NCI-H524 treated with DMSO at 0.1 percent for 48 hours (cell line): ENCODE data around the gene RAVER2.
"Not testable (repeated sequence)": the region's sequence is repeated elsewhere in the genome, so short reads cannot be mapped to it uniquely, and the experiment has no call there.

ENCODE experiments used
- DNase-seq: peaks from one replicate; lab custom pipeline; 2025; lab: John Stamatoyannopoulos, UW

Gene RAVER2

DNA sequence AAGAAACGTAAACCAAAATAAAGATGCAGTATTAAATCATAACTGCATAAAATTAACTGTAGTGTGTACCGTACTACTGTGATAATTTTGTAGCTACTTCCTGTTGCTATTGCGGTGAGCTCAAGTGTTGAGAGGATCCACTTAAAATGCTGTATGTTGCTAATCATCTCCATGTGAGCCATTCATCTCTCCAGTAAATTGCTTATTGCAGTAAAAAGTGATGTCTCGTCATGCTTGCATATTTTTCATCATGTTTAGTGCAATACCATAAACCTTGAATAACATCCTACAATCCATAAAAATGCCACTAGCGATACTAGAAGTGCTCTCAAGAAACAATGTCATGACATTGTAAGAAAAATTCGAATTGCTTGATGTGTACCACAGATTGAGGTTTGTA lies 66.3 kb downstream of the RAVER2 start:
- DNase-seq: no peak

DNA sequence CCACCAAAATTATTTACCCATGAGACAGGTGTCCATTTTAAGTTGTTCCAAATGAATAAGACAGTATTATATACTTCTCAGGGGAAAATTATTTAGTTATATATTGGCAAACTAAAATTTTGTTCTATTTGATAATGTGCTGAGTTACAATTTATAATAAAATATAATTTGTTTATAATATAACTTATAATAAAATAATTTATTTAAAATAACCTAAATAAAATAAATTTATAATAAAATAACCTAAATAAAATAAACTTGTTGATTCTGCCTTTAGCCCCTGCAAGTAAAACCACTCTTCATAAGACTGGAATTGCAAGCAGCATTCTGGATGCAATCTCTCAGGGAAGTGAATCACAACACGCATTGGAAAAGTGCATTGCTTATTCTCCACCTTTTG lies 69.6 kb downstream of the RAVER2 start:
- DNase-seq: no peak

DNA sequence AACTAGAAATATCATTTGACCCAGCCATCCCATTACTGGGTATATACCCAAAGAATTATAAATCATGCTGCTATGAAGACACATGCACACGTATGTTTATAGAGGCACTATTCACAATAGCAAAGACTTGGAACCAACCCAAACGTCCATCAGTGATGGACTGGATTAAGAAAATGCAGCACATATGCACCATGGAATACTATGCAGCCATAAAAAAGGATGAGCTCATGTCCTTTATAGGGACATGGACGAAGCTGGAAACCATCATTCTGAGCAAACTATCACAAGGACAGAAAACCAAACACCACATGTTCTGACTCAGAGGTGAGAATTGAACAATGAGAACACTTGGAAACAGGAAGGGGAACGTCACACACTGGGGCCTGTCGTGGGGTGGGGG lies 72.5 kb downstream of the RAVER2 start:
- DNase-seq: not testable (repeated sequence)

DNA sequence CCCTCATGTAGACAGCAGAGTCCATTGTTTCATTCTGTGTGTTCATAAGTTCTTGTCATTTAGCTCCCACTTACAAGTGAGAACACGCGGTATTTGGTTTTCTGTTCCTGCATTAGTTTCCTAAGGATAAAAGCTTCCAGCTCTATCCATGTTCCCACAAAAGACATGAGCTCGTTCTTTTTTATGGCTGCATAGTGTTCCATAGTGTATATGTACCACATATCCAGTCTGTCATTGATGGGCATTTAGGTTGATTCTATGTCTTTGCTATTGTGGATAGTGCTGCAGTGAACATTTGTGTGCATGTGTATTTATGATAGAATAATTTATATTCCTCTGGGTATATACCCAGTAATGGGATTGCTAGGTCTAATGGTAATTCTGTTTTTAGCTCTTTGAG lies 75.7 kb downstream of the RAVER2 start:
- DNase-seq: not testable (repeated sequence)

- DNase-seq: no peak
Measured at GRCh38 chr1:64822621-64823020, 77.7 kb downstream of the RAVER2 start.

DNA sequence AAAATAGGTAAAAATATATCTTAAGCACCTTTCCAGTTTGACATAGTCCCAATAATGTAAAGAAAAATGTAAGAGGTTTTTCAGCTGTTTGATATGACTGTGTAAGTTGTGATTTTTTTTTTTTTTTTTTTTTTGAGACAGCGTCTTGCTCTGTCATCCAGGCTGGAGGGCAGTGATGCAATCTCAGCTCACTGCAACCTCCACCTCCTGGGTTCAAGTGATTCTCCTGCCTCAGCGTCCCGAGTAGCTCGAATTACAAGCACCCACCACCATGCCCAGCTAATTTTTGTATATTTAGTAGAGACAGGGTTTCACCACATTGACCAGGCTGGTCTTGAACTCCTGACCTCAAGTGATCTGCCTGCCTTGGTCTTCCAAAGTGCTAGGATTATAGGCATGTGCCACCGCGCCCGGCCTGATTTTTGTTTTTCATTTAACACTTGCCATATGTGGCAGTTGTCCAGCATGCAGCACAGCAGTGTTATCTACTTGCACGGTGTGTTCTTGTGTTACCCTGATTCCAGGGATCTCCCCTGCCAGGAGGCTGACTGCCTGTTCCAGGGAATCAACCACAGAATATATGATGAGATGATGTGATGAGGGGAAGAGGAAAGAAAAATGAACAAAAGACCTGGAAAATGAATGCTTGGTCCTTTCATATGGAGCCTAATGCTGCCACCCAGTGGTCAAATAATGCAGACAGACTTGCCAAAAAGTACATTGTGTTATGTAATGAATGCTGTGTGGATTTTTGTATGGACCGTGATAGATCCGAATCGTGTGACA lies 79.0 kb downstream of the RAVER2 start:
- DNase-seq: no peak

GRCh38 chr1:64826991-64827390 lies 82.1 kb downstream of the RAVER2 start:
- no peak for DNase-seq

GRCh38 chr1:64828829-64829228 lies 84.0 kb downstream of the RAVER2 start:
- DNase-seq: no peak

GRCh38 chr1:64829411-64830029 lies 84.6 kb downstream of the RAVER2 start:
- no peak for DNase-seq

GRCh38 chr1:64830030-64830651 lies 85.3 kb downstream of the RAVER2 start:
- DNase-seq: no peak

DNA sequence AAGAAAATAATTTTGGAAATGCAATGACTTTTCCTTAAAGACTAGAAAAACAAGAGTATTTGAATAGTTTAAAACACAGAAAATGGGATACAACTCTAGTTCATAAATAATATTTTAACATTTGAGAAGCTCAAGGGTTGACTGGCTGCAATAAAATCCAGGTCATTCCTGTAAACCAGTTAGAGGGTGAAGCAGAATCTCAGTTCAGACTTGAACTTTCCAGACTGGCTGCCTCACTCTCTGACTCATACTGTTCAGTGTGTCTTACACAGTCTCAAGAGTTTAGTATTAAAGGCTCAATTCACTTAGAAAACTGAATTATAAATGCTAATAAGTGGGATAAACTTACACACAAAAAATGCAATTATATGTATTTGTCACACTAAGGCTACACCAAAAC lies 89.9 kb downstream of the RAVER2 start:
- no peak for DNase-seq

- no peak for DNase-seq
Measured at GRCh38 chr1:64836802-64837201, 91.9 kb downstream of the RAVER2 start.

DNA sequence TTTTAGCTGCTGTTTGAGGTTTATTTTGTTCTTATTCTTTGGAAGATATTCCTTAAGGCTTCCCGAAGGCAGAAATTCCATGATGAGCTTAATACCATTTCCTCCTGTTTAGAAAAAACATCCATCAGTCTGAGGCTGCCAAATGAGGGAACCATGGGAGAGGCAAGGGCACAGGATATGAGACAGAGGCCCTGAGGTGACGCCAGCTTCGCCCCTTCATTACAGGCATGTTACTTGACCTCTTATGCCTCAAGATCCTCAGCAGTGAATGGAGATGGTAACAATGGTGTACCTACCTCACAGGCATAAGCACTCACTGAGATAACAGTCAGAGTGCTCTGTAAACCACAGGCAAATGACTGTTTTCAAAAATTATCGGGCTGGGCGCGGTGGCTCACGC lies 93.6 kb downstream of the RAVER2 start:
- DNase-seq: no peak

DNA sequence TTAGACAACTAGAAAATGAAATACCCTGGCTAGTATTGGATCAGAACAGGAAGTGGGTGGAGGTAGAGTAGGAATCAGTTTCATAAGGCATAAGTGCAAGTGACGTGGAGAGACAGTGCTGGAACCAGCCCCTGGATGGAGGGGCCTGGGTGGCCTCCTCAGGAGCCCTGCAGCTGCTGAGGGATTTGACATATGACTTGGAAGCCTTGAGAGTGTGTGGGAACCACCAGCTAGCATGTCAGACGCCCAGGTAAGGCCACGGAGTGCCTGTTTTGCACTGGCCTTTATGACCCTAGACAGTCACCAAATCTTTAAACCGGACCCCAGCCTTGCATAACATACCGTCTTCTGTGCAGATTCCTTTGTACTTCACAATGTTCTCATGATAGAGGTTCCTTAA lies 94.4 kb downstream of the RAVER2 start:
- no peak for DNase-seq

GRCh38 chr1:64839732-64840405 lies 95.0 kb downstream of the RAVER2 start:
- DNase-seq: no peak

- DNase-seq: no peak
Measured at GRCh38 chr1:64841330-64842065, 96.6 kb downstream of the RAVER2 start.

DNA sequence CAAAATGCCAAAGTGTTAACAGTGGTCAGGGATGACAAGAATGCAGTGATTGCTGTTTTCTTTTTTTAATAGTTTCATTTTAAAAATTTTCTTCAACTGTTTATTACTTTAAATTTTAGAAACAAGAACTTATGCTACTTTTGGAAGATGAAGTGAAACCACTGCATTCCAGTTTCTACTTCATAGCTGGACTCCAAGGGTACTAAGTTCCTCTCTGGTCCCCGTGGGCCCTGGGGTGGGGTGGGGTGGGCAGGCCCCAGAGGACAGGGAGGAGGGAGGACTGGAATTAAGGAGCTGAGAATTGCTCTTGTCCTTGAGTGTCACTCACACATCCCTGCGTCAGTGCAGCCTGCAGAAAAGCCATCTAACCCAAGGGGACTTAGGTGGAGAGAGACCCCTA lies 97.3 kb downstream of the RAVER2 start:
- DNase-seq: no peak

DNA sequence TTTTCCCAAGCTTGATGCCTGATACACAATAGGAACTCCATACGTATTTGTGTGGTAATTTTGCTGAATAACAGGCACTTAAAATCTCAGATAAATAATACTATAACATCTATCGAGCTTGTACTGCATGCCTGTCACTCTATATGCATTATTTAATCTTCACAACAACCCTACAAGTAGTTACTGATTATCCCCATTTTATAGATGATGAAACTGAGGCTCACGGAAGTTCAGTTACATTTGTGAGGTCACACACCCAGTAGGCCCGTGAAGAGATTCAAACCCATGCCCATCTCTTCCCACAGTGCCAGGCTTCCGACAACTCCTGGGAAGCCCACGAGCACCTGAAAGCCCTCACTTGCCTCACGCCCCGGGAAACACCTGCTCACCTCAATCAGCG lies 98.8 kb downstream of the RAVER2 start:
- DNase-seq: no peak

GRCh38 chr1:64844175-64844574 lies 99.3 kb downstream of the RAVER2 start:
- DNase-seq: no peak

GRCh38 chr1:64844609-64845008 lies 99.7 kb downstream of the RAVER2 start:
- DNase-seq: no peak

DNA sequence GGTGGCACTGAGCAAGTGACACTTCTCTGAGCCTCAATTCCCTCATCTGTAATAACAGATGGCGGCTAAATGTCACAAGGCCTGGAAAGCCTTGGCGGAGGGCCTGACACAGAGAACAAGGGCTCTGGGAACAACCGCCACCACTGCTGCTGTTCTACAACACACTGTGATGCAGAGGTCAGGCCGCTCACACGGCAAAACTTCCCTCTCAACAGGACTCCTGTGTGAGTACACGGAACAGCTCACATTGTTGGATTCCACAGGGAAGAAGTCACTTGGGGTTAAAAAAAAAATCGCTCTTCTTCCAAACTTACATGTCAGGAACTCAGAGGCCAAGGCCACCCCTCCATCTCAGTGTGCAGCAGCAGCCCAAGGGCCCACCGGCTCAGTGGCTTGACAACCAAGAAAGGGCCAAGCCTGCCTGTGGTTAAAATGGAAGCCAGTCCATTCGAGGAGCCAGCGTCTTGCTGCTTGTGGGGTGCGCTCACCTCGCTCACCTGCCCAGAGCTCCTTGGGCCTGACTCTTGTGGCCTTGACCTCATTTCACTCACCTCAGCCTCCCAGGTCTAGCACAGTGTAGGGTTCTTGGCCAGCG lies 101.1 kb downstream of the RAVER2 start:
- DNase-seq: no peak
